ENCODE measurements around the gene CRISP2. TPM values are rescaled to one million over a fixed set of nuclear protein-coding genes. Genes with fewer than 3 reads are reported as not detected.

Gene CRISP2
- total RNA-seq, 4 donors from 2014 or later = not detected

- no peaks in the 10 kb centered on the region for H3K4me1 ChIP-seq
- no peak overlapping the region for H3K4me3 ChIP-seq
- H3K9me3 ChIP-seq = peaks cover 0 to 25% (median 3%) of the 10 kb centered on the region in 4 donors
- no peak overlapping the region for H3K27ac ChIP-seq
- no peaks in the 10 kb centered on the region for H3K27me3 ChIP-seq
- no peak for DNase-seq (ENCODE audit: low spot score in 2 of 2)
- H3K36me3 ChIP-seq = no peaks in the 10 kb centered on the region
- TF ChIP-seq POLR2A (IDR thresholded peaks at IDR 0.05) (no peak), CTCF (IDR thresholded peaks at IDR 0.05) (no peak), EP300 (IDR thresholded peaks at IDR 0.05) (no peak)
Observed at GRCh38 chr6:49698478-49698877, 14.9 kb downstream of the CRISP2 start.

- no peak for TF ChIP-seq POLR2A (IDR thresholded peaks at IDR 0.05)
- TF ChIP-seq EP300 (IDR thresholded peaks at IDR 0.05) = no peak
- TF ChIP-seq CTCF (IDR thresholded peaks at IDR 0.05) = no peak
- H3K9me3 ChIP-seq = peaks cover 0 to 18% (median 1%) of the 10 kb centered on the region in 4 donors
- no peak overlapping the region for H3K4me3 ChIP-seq
- no peaks in the 10 kb centered on the region for H3K27me3 ChIP-seq
- no peaks in the 10 kb centered on the region for H3K36me3 ChIP-seq
- no peak for DNase-seq (ENCODE audit: low spot score in 2 of 2)
- H3K27ac ChIP-seq = no peak overlapping the region
- WGBS, 2 donors = 79 to 83% methylated on average over 1 of the region's 1 CpG
- no peaks in the 10 kb centered on the region for H3K4me1 ChIP-seq
Observed at GRCh38 chr6:49693512-49693911, 19.8 kb downstream of the CRISP2 start.

GRCh38 chr6:49692534-49692933, 20.8 kb downstream of the CRISP2 start:
- WGBS, 2 donors = 77 to 92% methylated on average over 2 of the region's 2 CpGs

GRCh38 chr6:49676671-49677281, 36.6 kb downstream of the CRISP2 start:
- H3K27ac ChIP-seq = no peak overlapping the region
- DNase-seq (ENCODE audit: low spot score in 2 of 2) = no peak
- H3K4me3 ChIP-seq = no peak overlapping the region
- WGBS, 2 donors = 71 to 73% methylated on average over 4 of the region's 4 CpGs
- no peaks in the 10 kb centered on the region for H3K36me3 ChIP-seq
- H3K27me3 ChIP-seq = no peaks in the 10 kb centered on the region
- no peaks in the 10 kb centered on the region for H3K4me1 ChIP-seq
- TF ChIP-seq POLR2A (IDR thresholded peaks at IDR 0.05) (no peak), CTCF (IDR thresholded peaks at IDR 0.05) (no peak), EP300 (IDR thresholded peaks at IDR 0.05) (no peak)
- H3K9me3 ChIP-seq = peaks cover 0 to 8% (median 0%) of the 10 kb centered on the region in 4 donors

More at GRCh38 chr6:49692534-49692933, 20.8 kb downstream of the CRISP2 start:
- Histone ChIP-seq H3K9me3 (peaks cover 0 to 18% (median 1%) of the 10 kb centered on the region in 4 donors), H3K4me1 (no peaks in the 10 kb centered on the region), H3K36me3 (no peaks in the 10 kb centered on the region), H3K4me3 (no peak overlapping the region), H3K27me3 (no peaks in the 10 kb centered on the region), H3K27ac (no peak overlapping the region)
- TF ChIP-seq CTCF (IDR thresholded peaks at IDR 0.05) = no peak
- TF ChIP-seq EP300 (IDR thresholded peaks at IDR 0.05) = no peak
- TF ChIP-seq POLR2A (IDR thresholded peaks at IDR 0.05) = no peak
- DNase-seq (ENCODE audit: low spot score in 2 of 2) = no peak

GRCh38 chr6:49675816-49676215, 37.5 kb downstream of the CRISP2 start:
- TF ChIP-seq EP300 (IDR thresholded peaks at IDR 0.05) (no peak), POLR2A (IDR thresholded peaks at IDR 0.05) (no peak), CTCF (IDR thresholded peaks at IDR 0.05) (no peak)
- Histone ChIP-seq H3K4me3 (no peak overlapping the region), H3K27me3 (no peaks in the 10 kb centered on the region), H3K27ac (no peak overlapping the region), H3K4me1 (no peaks in the 10 kb centered on the region), H3K9me3 (peaks cover 0 to 8% (median 0%) of the 10 kb centered on the region in 4 donors), H3K36me3 (no peaks in the 10 kb centered on the region)
- no peak for DNase-seq (ENCODE audit: low spot score in 2 of 2)
- WGBS, 2 donors = 72 to 76% methylated on average over 1 of the region's 1 CpG
